DMS114 treated with DMSO at 0.1 percent for 48 hours (cell line): ENCODE results near the gene ENOSF1.
"Not testable (repeated sequence)": the region's sequence is repeated elsewhere in the genome, so short reads cannot be mapped to it uniquely, and the experiment has no call there.

Experiments
- DNase-seq: peaks from one replicate; lab custom pipeline; 2025; ENCODE audit not compliant: unreplicated experiment; lab: John Stamatoyannopoulos, UW

ENOSF1 gene

GRCh38 chr18:708096-708495, 4.3 kb downstream of the ENOSF1 start:
- no peak for DNase-seq

GRCh38 chr18:706405-706804, 6.0 kb downstream of the ENOSF1 start:
- DNase-seq = no peak

DNA sequence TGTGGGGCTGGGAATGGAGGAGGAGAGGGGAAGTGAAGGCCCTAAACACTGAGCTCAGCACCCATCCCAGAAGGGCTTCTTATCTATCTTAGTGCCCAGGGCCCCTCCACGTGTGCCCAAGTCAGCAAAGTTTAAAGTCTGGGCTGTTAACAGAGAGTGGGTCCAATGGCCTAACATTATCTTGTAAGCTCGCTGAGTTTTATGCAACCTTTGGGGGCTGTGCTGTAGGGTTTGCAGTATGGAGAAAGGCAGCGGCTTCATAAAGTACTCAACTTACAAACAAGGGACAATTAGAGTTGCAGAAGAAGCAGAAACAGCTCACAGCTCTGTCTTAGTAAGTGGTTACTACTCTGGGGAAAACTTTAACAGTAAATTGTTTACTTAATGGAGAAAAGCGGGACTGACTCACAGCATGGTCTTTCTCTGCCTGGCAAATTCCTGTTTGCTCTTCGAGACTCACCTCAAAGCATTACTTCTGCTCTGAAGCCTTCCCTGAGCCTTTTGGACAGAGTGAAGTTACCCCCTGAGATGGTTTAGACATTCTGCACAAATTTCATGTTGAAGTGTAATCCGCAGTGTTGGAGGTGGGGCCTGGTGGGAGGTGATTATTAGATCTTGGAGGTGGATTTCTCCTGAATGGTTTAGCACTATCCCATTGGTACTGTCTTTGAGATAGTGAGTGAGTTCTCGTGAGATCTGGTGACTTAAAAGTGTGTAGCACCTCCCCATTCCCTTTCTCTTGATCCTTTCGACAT, 9.0 kb downstream of the ENOSF1 start:
- DNase-seq = no peak

DNA sequence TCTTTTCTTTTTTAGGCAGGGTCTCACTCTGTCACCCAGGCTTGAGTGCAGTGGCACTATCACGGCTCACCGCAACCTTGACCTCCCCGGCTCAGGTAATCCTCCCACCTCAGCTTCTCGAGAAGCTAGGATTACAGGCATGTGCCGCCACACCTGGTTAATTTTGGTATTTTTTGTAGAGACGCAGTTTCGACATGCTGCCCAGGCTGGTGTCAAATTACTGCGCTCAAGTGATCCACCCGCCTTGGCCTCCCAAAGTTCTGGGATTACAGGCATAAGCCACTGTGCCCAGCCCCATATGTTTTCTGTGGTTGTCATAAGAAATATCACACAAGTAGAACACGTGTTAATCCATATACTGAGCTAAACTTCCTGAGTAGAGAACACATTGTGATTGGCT, 14.6 kb downstream of the ENOSF1 start:
- no peak for DNase-seq

- DNase-seq = no peak
These were observed 15.4 kb downstream of the ENOSF1 start for GRCh38 chr18:697012-697411.

GRCh38 chr18:693466-694187, 18.8 kb downstream of the ENOSF1 start:
- DNase-seq = no peak

DNA sequence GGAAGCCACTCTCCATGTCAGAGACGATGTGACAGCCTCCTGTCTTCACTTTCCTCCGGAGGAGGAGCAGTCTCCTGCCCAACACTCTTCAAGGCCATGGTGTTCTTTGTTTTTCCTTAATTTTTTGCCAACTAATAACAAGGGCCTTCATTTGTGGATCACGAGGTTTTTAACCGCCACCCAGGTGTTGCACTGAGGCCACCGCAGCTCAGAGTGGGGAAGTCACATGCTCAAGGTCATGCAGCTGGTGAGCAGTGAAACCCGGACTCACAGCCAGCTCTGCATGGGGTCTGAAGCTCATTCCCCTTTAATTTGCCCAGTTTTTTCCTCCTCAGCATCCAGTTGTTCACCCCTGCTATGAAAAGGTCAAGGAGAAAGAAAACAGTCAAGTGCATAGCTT, 19.6 kb downstream of the ENOSF1 start:
- DNase-seq = no peak

DNA sequence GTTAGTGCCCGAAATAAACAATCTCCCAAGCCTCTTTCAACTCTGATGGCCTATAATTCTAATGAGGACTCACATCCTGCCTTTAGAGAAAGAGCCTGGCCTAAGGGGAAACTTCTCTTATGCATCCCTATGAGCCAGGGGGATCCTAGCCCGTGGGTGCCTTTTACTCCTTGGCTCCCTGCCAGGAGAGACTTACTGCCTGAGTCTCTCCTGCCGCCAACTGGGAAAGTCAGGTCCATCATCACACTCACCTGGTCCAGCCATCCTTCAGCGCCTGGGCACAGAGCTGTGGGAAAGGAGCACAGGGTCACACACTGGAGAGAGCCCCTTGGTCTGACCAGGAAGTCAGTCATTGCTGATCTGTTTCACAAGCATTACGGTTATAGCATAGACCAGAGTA, 24.1 kb downstream of the ENOSF1 start:
- DNase-seq = no peak

DNA sequence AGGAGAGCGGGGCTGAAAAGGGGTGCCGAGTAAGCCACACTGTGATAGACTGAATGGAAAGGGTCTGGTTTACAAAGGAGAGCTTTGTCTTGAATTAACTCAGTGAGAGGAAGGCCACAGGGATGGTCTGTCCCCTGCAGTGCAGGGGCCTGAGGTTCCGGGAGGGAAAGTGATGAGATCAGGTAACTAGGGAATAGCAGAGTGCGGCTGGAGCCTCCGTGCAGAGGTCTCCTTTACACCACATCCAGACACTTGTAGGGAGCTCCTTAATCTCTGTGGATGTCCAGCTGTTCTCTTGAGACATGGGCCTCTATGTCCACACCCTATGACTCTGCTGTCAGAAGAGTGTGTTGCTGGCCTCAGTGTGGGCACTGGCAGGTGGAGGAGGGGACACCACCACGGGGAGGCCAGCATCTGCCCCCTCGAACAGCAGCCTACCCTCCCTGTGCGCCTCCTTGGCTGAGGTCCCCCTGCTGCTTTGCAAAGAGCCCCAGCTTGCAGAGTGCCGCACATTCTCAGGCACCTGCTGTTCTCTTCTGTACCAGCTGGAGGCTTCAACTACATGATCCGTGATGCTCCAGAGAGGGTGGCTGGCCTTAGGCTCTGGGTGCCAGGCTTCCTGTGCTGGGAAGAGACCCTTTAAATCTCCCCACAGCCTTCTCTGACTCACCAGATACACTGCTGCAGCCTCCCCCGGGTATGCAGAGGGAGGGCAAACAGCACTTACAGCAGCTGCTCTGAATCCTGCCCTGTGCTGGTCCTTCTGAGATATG, 25.9 kb downstream of the ENOSF1 start:
- DNase-seq = no peak

GRCh38 chr18:685438-685837, 27.0 kb downstream of the ENOSF1 start:
- DNase-seq = no peak

GRCh38 chr18:683531-683930, 28.9 kb downstream of the ENOSF1 start:
- no peak for DNase-seq

- DNase-seq = no peak
These were observed 29.6 kb downstream of the ENOSF1 start for GRCh38 chr18:682833-683232.

DNA sequence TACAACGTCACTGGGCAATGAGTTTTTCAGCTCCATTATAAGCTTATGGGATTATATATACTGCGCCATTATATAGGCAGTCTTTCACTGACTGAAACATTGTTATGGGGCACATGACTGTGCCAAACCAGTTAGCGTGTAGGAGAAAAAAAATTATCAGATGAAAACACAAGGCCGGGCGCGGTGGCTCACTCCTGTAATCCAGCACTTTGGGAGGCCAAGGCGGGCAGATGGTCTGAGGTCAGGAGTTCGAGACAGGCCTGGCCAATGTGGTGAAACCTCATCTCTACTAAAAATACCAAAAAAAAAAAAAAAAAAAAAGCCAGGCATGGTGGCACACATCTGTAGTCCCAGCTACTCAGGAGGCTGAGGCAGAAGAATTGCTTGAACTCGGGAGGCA, 30.0 kb downstream of the ENOSF1 start:
- not testable (repeated sequence) for DNase-seq

GRCh38 chr18:681985-682384, 30.4 kb downstream of the ENOSF1 start:
- no peak for DNase-seq

DNA sequence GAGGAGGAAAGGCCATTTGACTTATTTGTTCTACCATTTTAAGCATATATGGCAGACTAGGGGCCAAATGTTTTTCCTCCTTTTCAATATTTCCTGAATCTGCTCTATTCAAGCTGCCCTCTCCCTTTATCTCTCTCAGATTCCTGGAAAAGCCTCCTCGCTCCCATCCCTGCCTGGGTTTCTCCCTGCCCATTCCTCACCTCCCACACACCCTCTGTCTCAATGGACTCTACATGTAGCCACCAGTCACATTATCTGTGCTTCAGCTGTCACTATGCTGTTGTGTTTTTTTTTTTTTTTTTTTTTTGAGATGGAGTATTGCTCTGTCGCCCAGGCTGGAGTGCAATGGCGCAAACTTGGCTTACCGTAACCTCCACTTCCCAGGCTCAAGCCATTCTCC, 32.0 kb downstream of the ENOSF1 start:
- DNase-seq = no peak

- no peak for DNase-seq
These were observed 32.9 kb downstream of the ENOSF1 start for GRCh38 chr18:679516-679915.

- DNase-seq = no peak
These were observed 33.8 kb downstream of the ENOSF1 start for GRCh38 chr18:678482-679182.

DNA sequence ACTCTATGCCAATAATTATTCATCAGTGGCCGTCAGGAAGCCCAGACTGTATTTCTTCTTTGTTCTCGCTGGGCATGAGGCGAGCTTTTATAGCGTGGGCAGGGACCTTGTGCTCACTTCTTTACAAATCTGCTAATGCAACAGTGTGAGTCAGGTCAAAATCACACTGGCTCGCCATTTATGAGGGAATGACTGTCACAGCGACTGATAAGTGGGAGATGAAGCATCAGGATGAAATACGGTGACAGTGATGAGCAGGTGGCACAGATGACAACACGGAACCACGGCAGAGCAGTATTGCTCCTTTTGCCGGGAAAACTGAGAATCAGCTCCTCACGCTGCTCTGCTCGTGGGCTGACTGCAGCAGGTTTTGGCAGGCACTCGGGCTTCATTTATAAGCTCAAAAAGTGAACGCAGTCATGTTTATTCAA, 34.5 kb downstream of the ENOSF1 start:
- DNase-seq = no peak

DNA sequence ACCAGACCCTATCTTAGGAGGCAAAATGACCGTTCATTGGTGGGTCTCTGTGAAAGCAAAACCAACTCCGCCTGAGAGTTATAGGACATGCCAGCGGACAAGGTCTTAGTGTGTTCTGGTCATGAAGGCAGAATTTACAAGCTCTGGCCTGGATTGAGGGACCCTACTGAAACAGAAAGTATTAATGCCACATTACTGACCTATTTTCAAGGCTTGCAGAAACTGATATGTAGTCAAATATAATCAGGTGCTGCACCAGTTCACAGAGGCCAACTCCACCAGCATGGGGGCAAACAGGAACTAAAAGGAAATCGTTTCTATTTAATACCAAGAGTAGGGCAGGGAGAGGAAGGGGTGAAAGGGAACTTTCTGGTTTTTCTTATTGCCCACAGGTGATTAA, 35.3 kb downstream of the ENOSF1 start:
- no peak for DNase-seq

GRCh38 chr18:676736-677135, 35.7 kb downstream of the ENOSF1 start:
- no peak for DNase-seq

DNA sequence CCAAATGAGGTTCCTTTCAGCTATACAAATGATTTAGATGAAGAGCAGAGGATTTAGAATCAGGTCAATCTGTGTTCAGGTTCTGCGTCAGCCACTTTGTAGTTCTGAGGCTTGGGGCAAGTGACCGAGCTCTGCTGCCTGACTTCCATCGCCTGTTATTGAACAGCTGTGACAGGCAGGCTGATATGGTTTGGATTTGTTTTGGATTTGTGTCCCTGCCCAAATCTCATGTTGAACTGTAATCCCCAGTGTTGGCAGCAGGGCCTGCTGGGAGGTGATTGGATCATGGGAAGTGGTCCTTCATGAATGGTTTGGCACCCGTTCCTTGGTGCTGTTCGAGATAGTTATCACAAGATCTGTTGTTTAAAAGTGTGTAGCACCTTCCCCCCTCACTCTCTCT, 36.4 kb downstream of the ENOSF1 start:
- no peak for DNase-seq
